DND-41 (cell line): ENCODE data around the gene TXNDC2.

Experiments used
- EZH2 ChIP-seq: IDR thresholded peaks from 3 replicates; pipeline ENCODE4 v1.6.1; 2012; ENCODE audit warnings: borderline replicate concordance, low read depth, mild to moderate bottlenecking, moderate library complexity, low read length, inconsistent platforms; ENCODE audit not compliant: severe bottlenecking
- TF ChIP-seq, protein P1 (sequence below): IDR thresholded peaks from 2 replicates; pipeline ENCODE4 v1.5.1; 2012; ENCODE audit warnings: borderline replicate concordance, low read length, moderate library complexity, mild to moderate bottlenecking; ENCODE audit not compliant: poor library complexity, severe bottlenecking; ENCODE audit errors: extremely low read depth

DNA sequence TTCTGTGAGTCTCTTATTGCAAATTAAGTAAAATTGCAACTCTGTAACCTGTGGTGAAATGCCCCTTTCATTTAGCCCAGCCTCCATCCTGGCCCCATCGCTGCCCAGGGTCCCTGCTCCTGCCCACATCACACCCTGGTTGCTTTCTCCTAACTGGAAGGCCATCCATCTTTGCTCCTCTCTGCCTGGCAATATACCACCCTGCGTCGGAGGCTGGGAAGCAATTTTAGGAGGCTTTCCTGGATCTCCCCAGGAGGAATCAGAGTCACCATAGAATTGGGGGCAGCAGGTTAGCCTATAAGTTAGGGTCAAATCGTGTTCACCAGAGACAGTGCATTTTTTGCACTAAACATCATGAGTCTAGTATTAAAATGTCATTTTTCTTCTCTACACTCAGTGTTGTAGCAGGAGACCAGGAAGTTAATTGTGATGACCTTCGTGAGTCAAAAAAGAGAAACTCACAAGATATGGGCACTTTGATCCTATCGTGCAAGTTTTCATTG is 14.5 kb upstream of the TXNDC2 start:
- TF ChIP-seq, protein P1, sequence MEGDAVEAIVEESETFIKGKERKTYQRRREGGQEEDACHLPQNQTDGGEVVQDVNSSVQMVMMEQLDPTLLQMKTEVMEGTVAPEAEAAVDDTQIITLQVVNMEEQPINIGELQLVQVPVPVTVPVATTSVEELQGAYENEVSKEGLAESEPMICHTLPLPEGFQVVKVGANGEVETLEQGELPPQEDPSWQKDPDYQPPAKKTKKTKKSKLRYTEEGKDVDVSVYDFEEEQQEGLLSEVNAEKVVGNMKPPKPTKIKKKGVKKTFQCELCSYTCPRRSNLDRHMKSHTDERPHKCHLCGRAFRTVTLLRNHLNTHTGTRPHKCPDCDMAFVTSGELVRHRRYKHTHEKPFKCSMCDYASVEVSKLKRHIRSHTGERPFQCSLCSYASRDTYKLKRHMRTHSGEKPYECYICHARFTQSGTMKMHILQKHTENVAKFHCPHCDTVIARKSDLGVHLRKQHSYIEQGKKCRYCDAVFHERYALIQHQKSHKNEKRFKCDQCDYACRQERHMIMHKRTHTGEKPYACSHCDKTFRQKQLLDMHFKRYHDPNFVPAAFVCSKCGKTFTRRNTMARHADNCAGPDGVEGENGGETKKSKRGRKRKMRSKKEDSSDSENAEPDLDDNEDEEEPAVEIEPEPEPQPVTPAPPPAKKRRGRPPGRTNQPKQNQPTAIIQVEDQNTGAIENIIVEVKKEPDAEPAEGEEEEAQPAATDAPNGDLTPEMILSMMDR: no peak
- TF ChIP-seq EZH2: no peak
